Effector CD4-positive, alpha-beta T cell (primary cell): Measurements from ENCODE around the gene TMEM190.
A peak's percentile ranks its signal among the peaks of the same experiment; 100 is the strongest.

Experiments
- DNase-seq: peaks from one replicate; pipeline ENCODE4 v3.0.0-alpha.2; 2020

The TMEM190 gene

DNA sequence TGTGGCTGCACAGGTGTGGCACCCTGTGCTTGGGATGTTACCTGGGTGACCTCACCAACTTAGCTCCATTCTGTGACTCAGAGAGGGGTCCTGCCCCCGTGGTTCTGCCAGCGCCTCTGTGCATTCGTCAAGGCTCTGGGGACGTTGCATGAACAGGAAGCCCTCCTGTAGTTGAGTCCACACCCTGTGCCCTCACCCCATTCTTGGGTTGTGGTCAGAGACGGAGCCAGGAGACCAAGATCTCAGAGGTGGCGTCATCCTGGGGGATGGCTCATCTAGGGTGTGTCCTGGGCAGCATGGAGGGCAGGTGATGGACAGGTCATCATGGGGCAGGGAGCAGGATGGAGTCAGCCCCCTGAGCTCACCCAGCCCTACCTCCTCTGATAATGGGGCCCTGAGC, 24.6 kb upstream of the TMEM190 start:
- DNase-seq: no peak

DNA sequence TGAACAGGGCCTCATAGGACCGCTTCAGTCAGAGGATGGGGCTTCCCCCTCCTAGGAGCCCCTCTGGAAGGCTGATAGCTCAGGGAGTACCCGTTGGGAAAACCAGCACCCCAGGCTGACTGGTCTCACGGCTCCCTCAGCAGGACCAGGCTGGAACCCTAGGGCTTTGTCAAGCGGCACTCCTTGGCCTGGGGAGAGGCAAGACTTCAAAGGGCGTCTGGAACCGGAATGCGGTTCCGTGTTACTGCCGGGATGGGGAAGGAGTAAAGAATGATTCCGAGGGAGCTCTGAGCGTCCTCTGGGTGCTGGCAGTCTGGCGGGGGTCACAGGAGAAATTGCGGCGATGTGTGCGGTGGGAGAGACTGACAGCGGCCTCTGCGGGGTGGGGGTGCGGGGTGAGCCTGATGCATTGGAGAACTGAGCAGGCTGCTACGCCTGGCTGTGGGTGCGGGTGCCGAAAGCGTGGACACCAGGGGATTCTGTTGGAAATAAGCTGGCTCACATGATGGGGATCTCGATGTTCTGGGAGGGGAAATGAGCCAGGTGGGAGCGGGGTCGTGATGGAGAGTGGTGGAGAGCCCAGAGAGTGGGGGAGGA, 24.0 kb upstream of the TMEM190 start:
- DNase-seq: no peak

DNA sequence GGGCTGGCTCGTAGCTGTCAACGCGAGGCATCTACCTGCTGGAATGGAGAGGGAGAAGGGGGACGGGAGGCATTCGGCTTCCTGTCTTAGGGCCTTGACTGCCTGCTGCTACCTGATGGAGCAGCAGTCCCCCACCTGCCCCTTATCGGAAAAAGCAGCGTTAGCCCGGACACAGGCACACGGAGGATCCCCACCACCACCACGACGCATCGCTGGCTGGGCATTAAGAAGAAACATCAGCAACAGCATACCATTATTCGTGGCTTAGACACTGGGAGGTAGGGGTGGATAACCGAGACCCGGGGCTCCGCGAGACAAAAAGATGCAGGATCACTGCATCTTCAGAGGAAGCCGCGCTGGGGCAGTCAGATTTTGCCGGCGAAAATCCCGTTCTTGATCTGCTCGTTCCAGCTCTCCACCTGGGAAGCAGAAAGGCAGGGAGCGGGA, 23.2 kb upstream of the TMEM190 start:
- DNase-seq: no peak

DNA sequence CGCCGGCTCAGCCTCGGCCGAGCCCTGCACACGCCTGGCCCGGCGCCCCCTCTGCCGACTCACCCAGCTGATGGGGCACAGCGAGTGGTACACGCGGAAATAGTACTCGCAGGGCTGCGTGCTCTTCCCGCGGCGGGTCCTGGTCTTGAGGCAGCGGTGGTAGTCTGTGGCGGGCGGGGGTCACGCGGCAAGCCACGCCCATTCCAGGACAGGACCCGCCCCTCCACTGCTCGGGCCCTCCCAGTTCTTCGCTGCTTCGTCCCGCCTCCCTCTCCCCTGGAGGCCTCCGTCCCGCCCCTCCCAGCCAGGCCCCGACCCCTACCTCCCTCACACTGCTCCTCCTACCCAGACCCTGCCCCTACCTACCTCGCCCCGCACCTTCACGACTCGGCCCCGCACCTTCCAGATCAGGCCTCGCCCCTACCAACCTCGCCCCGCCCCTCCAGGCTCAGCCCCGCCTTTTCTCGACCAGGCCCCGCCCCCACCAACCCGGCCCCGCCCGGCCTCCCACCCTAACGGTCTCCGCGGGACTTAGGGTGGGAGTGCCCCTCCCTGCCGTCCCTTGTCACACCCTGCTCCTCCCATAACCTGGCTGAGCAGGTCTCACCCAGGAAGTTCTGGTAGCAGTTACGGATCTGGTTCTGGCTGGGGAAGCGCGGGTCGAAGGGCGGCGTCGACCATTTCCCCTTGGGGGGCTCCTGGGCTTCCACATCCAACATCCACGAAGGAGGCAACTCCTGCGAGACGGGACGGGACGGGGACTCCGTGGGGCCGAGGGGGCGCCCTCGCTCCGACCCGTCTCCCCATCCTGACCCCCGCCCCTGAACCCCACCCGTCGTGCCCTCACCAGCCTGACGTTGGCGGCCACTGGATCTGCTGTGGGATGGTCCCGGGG, 22.6 kb upstream of the TMEM190 start:
- DNase-seq: peak; percentile 55

DNA sequence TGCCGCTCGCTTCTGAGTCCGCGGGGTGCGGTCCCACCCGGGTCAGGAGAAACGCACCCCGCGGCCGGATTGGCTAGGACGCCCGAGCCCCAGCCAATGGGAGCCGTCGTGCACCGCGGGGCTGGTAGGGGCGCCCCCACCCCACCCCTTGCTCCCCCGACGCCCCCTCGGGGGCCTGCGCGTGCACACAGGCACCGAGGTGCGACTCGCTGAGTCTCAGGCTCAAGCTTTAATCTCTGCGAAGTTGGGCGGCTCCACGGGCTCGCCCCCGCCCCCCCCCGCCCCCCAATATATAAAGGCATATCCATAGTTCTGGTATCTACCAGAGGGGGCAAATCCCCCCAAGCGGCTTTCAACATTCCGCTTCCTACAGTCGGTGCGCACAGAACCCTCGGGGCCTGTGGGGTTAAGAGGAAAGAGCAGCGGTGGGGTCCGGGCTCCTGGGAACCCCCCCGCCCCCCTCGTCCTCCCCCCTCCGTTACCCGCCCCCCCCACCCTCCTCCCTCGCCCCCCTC, 21.9 kb upstream of the TMEM190 start, which contains the start of gene COX6B2:
Gene COX6B2 (minus strand): TSS at position 22 of the 515 bp plus-strand sequence. CDS start 198 bp downstream, outside the sequence.
- DNase-seq: no peak

DNA sequence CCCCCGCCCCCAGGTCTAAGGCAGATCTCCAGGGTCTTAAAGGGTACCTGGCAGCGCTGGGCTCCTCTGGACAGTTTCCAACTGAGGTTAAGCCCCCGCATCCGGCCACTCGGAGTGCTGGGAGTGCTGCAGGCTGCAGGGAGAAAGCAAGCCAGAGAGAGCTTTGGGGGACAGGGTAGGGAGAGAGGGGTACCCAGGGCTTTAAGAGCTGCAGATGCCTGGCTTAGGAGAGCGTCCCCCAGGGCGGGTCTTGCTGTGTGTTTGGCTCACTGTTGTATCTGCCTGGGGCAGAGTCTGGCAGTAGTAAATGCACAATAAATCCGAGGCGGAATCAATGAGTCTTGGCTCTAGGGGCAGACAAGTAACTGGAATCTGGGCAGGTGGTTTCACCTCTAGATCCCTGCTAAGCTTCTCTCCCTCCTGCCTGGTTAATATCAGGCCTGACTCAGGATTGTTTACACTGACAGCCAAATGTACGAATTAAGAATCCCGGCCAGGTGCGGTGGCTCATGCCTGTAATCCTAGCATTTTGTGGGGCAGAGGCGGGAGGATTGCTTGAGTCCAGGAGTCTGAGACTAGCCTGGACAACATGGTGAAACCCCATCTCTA, 21.3 kb upstream of the TMEM190 start:
- DNase-seq: no peak

DNA sequence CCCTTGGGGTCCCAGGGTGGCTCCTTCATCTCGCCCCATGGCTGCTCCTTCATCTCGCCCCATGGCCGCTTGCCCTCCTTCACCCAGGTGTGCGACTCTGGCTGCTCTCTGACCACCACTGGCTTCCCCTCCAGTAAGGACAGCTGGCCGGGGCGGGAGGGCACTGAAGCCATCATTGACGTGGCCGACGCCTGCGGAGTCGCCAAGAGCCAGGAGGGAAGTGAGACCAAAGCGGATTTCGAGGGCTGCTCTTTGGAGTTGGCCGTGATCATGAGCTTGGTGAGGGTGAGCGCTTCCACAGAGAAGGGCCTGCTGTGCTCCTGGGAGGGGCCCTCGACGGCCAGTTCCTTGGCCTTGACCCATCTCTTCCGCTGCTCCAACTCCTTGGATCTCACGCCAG, 18.1 kb upstream of the TMEM190 start:
- DNase-seq: no peak

DNA sequence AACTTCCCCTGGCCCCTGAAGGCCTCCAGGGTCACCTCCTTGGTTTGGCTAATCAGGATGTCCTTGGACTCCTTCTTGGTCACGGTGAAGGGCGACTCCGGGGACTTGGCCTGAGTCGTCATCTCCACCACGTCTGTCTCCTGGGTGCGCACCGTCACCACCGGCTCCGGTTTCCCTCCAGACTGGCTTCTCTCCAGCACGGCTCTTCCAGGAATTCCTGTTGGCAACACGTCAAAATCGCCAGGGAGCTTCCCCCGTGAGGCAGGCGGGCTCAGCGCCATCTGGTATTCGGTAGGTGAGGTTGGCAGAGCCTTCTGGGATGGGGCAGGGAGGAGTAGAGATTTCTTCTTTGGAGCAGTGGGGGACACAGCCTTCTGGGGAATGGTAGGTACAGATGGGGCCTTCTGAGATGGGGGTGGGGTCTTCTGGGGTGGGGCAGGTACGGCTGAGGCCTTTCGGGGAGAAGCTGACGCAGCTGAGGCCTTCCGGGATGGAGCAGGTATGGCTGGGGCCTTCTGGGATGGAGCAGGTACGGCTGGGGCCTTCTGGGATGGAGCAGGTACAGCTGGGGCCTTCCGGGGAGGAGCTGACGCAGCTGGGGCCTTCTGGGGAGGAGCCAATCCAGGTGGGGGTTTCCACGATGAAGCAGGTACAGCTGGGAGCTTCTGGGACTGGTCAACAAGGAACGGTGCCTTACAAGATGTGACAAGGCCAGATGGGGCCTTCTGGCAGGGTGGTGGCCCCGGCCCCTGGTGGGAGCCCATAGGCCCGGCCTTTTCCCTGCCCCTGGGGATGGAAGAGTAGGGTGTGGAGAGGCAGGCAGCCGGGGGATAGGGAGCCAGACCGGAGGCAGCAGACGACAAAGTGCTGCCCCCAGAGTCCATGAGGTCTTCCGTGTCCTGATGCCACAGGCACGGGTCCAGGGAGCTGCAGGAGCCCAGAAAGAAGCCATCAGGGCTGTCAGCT, 17.4 kb upstream of the TMEM190 start:
- no peak for DNase-seq

DNA sequence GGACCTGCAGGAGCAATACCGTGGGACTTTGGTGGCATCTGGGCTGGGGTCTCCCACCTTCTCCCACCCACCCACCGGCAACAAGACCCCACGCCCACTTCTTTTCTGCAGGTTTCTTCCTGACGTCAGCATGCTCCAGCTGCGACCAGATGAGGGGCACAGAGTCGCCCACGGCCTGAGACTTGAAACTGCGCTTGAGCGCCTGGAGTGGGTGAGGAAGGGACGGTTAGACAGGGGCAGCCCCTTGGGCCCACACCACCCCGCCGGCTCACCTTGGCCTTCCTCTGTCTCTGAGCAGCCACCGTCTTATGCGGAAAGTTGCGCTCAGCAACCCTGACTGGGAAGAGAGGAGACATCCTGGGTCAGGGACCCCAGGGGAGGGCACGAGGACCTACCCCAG, 15.7 kb upstream of the TMEM190 start:
- DNase-seq: no peak

DNA sequence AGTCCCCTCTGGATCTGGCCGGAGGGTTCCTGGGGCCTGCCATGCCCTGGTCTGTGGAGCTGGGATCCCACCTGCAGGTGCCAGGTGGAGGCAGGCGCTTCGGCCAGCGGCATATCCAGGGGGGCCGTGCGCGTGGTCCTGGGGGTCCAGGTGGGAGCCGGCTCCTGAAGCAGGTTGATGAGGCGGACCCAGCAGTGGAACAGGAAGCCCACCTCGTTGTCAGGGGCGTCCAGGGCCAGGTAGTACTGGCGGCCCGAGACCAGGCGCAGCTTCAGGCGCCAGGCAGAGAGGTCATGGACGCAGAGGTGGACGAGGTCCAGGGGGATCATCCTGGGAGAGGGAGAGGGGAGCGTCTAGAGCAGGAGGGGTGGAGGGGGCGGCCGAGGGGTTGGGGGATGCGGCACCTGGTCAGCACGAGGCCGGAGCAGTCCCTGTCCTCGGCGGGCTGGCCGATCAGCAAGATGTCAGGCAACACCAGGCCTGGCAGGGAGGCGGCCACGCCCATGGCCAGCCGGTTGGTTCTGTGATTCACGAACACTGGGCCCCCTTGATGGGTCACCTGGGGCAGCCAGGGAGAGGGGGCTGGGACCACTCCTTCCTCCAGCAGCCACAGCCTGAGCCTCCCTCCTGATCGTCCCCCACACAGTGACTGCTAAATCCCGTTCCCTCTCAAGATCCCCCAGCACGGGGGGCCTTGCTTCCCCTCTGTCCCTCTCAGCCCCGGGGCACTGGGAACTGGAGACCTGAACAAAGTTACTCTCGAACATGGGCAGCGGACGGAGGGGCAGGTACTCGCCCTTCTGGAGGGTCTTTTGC, 14.2 kb upstream of the TMEM190 start:
- no peak for DNase-seq

DNA sequence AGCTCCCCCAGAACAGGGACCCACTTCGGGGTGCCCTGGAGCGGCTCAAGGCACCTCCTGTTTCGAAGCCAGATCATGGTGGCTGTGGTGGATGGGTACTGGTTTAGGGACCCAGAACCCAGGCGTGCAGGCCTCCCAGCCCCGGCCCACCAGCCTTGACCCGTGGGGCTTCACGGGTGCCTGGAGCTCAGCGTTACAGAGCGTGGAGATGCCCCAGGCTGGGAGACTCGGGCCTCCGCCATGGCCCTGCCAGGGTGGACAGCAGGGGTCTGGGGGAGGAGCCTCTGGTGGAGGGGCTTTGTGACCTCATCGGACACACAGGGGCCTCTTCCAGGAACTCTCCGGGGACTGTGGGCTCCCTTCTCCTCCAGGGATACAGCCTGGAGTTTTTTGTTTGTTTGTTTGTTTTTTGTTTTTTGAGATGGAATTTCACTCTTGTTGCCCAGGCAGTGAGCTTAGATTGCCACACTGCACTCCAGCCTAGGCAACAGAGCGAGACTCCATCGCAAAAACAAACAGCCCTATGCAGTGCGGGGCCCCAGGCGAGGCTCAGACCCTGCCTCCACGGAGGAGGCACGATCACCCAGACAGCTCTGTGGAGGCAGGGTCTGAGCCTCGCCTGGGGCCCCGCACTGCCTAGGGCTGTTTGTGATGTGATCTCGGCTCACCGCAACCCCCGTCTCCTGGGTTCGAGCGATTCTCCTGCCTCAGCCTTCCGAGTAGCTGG, 13.5 kb upstream of the TMEM190 start, which contains the start of gene GARIN5B:
Gene GARIN5B (minus strand): TSS at position 271 of the 727 bp plus-strand sequence. CDS start 194 bp downstream, at position 77.
- DNase-seq: no peak

DNA sequence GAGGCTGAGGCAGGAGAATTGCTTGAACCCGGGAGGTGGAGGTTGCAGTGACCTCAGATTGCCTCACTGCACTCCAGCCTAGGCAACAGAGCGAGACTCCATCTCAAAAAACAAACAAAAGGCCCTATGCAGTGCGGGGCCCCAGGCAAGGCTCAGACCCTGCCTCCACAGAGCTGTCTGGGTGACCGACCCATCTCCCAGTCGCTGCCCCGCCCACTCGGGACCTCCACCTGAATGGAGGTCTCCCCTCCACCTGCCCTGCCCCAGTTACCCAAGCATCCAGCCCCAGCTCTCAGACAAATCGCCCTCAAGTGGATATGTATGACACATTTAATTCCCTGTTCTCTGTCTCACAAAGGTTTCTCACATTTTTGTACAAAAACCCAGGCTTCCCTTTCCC, 11.4 kb upstream of the TMEM190 start:
- DNase-seq: no peak

DNA sequence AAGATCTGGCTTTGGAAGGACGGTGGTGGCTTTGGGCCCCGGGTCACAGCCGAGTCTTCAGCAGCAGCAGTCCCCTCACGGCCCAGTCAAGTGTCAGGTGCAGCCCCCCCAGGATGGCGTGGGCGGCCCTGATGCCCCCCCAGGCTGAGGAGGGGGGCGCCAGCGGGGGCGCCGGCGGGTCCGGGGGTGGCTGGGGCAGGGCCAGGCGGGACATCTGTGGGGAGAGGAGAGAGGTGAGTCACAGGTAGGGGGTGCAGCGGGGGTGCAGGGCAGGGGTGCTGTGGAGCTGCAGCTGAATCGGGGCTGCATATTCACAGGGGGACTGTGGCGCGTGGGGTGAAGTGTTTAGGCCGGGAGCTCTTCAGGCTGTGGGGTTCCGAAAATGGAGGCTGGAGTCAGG, 10.7 kb upstream of the TMEM190 start:
- no peak for DNase-seq

DNA sequence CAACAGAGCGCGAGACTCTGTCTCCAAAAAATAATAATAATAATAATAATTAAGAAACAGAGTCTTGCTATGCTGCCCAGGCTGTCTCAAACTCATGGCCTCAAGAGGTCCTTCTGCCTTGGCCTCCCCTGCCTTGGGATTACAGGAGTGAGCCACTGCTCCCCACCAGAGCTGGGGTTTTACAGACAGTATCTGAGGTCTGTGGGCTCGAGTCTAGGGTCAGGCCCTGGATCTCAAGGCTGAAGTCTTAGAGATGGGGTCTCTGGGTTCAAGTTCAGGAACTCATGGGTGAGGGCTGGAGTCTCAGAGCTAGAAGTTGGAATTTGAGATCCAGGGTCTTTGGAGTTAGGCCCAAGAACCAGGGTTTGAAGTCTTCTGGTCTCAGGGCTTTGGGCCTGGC, 9.8 kb upstream of the TMEM190 start:
- DNase-seq: no peak

DNA sequence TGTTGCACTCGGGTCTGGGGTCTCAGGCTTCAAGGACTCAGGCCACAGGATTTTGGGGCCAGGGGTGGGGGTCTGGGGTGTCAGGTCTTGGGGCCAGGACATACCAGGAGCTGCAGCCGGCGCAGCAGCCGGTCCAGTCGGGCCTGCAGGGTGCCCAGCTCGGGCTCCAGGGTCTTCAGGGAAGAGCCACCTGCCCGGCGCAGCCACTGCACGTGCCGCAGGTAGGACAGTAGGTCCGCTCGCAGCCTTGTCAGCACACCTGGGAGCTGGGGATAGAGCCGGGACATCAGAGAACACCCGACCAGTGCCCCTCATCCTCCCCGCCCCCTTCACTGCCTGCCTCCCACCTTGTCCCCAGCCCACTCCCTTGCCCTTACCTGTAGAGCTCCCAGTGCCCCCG, 8.5 kb upstream of the TMEM190 start:
- no peak for DNase-seq

DNA sequence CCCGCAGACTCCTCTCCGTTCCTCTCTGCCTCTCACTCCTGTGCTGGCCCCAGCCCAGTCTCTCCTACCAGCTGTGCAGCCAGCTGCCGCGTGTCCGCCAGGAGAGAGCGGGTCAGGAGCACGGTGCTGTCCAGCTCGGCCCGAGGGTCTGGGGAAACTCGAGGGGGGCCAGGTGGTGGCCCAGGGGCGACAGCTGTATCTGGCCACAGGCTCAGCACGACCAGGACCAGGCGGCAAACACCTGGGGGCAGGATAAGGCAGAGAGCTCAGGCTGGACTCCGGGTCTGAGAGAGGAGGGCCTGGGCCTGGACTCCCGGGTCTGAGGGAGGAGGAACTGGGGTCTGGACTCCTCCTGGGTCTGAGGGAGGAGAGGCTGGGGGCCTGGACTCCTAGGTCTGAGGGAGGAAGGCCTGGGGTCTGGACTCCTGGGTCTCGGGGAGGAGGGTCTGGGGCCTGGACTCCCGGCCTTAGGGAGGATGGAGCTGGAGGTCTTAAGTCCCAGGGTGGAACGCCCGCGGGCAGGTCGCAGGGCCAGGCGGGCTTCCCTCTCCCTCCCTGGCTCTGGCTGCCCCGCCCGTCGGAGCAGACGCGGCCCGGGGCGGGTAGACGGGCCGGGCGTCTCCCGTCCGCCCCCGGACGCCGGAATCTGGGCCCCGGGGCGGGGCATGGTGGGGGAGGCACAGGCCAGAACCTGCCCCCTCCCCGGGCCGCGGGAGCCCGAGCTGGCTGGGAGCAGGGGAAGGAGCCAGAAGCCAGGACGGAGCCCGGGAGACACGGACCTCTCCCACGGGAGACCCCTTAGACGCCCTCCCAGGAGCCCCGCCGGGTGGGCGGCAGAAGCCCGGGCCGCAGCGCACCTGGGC, 7.7 kb upstream of the TMEM190 start:
- no peak for DNase-seq

DNA sequence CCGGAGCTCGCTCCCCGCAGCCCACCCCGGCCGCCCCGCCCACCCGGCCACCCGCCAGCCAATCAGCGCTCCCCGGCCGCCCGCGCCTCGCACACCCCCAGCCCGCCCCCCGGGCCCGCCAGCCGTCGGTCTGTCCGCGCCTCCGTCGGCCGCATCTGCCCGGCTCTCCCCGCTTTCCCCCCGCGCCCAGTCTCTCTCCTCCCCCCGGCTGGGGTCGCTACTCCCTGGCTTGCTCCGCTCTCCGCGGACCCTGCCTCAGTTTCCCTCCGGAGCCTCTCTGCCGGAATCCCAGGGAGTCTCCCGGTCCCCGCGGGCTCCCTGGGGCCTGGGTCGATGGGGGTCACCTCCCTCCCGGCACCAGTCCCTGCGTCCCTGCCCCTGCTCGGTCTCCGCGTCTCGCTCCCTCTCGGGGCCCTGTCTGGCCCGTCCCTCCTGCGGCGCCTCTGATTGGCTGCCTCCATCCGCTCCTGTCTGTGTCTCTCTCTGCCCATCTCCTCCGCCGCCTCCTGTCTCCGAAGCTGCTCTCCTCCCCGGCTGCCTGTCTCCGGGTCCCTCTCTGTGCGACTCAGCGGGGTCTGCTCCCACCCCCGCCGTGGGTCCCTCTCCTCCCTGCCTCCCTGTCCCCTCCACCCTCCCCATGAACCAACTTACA, 6.8 kb upstream of the TMEM190 start:
- no peak for DNase-seq

DNA sequence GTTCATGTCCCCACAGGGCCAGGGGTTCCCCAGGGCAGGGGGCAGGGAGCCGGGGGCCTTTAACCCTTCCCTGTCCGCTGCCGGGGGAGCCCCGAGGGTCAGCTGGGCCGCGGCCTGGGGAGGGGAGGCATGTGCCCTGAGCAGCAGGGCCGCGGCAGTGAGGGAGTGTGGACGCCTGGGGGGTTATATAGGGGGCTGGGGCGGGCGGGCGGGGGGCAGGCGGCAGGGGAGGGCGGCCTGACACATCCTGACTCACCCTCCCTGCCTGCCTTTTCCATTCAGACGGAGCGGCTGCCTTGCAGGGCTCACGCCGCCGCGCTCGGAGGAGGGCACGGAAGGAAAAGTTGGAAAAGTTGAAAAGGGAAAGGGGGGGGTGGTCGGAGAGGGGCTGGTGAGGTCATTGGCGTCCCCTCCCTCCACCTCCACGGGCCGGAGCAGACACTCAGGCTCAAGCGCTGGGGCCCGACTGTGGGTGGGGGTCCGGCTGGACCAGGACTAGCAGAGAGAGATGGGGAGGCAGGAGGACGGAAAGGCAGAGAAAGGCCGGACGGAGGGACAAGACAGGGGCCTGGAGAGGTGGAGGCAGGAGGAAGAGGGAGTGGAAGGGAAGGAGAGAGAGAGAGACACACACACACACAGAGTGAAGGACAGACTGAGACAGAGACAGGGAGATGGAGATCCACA, 6.2 kb upstream of the TMEM190 start, which contains the start of gene IL11:
Gene IL11 (minus strand): TSS at position 159 of the 684 bp plus-strand sequence. CDS start 153 bp downstream, at position 6.
- no peak for DNase-seq
